ENCODE results near the gene AMIGO1.

The AMIGO1 gene

DNA sequence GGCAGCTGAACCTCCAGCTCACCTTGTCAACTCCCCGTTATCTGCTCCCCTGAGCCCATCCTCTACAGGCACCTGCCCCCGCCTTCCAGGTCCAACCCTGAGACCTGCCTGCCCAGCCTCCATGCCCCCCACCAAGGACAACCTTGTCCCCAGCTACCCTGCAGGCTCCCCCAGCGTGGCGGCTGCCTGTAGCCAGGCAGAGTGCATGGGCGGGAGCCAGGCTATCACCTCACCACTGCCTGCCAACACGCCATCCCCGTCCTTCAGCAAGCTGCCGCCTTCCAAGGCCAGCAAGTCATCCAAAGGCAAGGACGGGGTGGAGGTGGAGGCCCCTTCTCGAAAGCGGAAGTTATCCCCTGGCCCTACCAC lies 18.6 kb downstream of the AMIGO1 start:
- TF ChIP-seq MAX (IDR thresholded peaks at IDR 0.05) (no peak), YY1 (IDR thresholded peaks at IDR 0.05; ENCODE audit: low read depth) (no peak), CREB1 (IDR thresholded peaks at IDR 0.05; ENCODE audit: low read depth) (no peak), USF1 (IDR thresholded peaks at IDR 0.05) (no peak), TAF1 (IDR thresholded peaks at IDR 0.05; ENCODE audit: low read depth) (no peak), EGR1 (IDR thresholded peaks at IDR 0.05) (no peak)
- TF ChIP-seq, protein P1, sequence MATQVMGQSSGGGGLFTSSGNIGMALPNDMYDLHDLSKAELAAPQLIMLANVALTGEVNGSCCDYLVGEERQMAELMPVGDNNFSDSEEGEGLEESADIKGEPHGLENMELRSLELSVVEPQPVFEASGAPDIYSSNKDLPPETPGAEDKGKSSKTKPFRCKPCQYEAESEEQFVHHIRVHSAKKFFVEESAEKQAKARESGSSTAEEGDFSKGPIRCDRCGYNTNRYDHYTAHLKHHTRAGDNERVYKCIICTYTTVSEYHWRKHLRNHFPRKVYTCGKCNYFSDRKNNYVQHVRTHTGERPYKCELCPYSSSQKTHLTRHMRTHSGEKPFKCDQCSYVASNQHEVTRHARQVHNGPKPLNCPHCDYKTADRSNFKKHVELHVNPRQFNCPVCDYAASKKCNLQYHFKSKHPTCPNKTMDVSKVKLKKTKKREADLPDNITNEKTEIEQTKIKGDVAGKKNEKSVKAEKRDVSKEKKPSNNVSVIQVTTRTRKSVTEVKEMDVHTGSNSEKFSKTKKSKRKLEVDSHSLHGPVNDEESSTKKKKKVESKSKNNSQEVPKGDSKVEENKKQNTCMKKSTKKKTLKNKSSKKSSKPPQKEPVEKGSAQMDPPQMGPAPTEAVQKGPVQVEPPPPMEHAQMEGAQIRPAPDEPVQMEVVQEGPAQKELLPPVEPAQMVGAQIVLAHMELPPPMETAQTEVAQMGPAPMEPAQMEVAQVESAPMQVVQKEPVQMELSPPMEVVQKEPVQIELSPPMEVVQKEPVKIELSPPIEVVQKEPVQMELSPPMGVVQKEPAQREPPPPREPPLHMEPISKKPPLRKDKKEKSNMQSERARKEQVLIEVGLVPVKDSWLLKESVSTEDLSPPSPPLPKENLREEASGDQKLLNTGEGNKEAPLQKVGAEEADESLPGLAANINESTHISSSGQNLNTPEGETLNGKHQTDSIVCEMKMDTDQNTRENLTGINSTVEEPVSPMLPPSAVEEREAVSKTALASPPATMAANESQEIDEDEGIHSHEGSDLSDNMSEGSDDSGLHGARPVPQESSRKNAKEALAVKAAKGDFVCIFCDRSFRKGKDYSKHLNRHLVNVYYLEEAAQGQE (IDR thresholded peaks at IDR 0.05; ENCODE audit: low read depth), result no peak

GRCh38 chr1:109490029-109490933 lies 19.2 kb downstream of the AMIGO1 start:
- TF ChIP-seq TEAD4 (IDR thresholded peaks at IDR 0.05) (no peak), RAD21 (IDR thresholded peaks at IDR 0.05; ENCODE audit: low read depth) (peak; percentile 42; the same call in 1 of the 2 replicates)

GRCh38 chr1:109488696-109489095 lies 20.8 kb downstream of the AMIGO1 start:
- no peak for TF ChIP-seq TAF1 (IDR thresholded peaks at IDR 0.05; ENCODE audit: low read depth)
- no peak for TF ChIP-seq RAD21 (IDR thresholded peaks at IDR 0.05; ENCODE audit: low read depth)
- no peak for TF ChIP-seq YY1 (IDR thresholded peaks at IDR 0.05; ENCODE audit: low read depth)
- TF ChIP-seq EGR1 (IDR thresholded peaks at IDR 0.05), result no peak
- no peak for TF ChIP-seq CREB1 (IDR thresholded peaks at IDR 0.05; ENCODE audit: low read depth)
- TF ChIP-seq NFIC (IDR thresholded peaks at IDR 0.05), result no peak

GRCh38 chr1:109488201-109488600 lies 21.3 kb downstream of the AMIGO1 start:
- TF ChIP-seq CEBPB (IDR thresholded peaks at IDR 0.05) (no peak), MAX (IDR thresholded peaks at IDR 0.05) (no peak), USF1 (IDR thresholded peaks at IDR 0.05) (no peak), TCF12 (IDR thresholded peaks at IDR 0.05; ENCODE audit: low read depth) (no peak), TAF1 (IDR thresholded peaks at IDR 0.05; ENCODE audit: low read depth) (no peak), NFIC (IDR thresholded peaks at IDR 0.05) (no peak), EGR1 (IDR thresholded peaks at IDR 0.05) (no peak), RAD21 (IDR thresholded peaks at IDR 0.05; ENCODE audit: low read depth) (no peak), YY1 (IDR thresholded peaks at IDR 0.05; ENCODE audit: low read depth) (no peak), CREB1 (IDR thresholded peaks at IDR 0.05; ENCODE audit: low read depth) (no peak), FOXM1 (IDR thresholded peaks at IDR 0.05; ENCODE audit: borderline replicate concordance, low read depth) (no peak), EP300 (IDR thresholded peaks at IDR 0.05; ENCODE audit: borderline replicate concordance) (no peak), TEAD4 (IDR thresholded peaks at IDR 0.05) (no peak), ZBTB7A (IDR thresholded peaks at IDR 0.05; ENCODE audit: low read depth) (no peak)
- TF ChIP-seq, protein P1 (IDR thresholded peaks at IDR 0.05; ENCODE audit: low read depth), result no peak

DNA sequence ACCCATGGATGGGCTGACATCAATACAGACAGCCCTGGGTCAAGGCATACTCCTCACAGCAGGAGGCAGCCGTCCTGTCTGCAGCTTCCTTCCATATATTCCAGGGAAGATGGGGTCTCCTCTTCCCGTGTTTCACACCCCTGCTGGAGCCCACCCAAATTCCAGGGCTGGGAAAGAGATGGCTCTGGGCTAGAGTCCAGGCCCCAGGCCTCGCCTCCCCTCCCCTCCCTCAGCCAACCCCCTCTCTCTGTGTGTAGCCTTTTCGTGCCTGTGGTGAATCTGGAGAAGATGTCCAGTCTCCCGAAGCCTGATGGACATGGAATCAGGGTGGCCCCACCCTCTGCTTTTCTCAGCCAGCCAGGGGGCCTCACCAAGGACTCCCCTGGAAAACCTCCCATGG lies 22.3 kb downstream of the AMIGO1 start:
- no peak for TF ChIP-seq EGR1 (IDR thresholded peaks at IDR 0.05)
- no peak for TF ChIP-seq ZBTB7A (IDR thresholded peaks at IDR 0.05; ENCODE audit: low read depth)
- no peak for TF ChIP-seq EP300 (IDR thresholded peaks at IDR 0.05; ENCODE audit: borderline replicate concordance)
- TF ChIP-seq USF1 (IDR thresholded peaks at IDR 0.05), result no peak
- no peak for TF ChIP-seq CEBPB (IDR thresholded peaks at IDR 0.05)
- no peak for TF ChIP-seq CREB1 (IDR thresholded peaks at IDR 0.05; ENCODE audit: low read depth)
- no peak for TF ChIP-seq TCF12 (IDR thresholded peaks at IDR 0.05; ENCODE audit: low read depth)
- TF ChIP-seq, protein P1 (IDR thresholded peaks at IDR 0.05; ENCODE audit: low read depth), result no peak
- no peak for TF ChIP-seq MAX (IDR thresholded peaks at IDR 0.05)
- TF ChIP-seq FOXM1 (IDR thresholded peaks at IDR 0.05; ENCODE audit: borderline replicate concordance, low read depth), result no peak
- no peak for TF ChIP-seq NFIC (IDR thresholded peaks at IDR 0.05)
- TF ChIP-seq TEAD4 (IDR thresholded peaks at IDR 0.05), result no peak
- no peak for TF ChIP-seq YY1 (IDR thresholded peaks at IDR 0.05; ENCODE audit: low read depth)
- TF ChIP-seq RAD21 (IDR thresholded peaks at IDR 0.05; ENCODE audit: low read depth), result no peak
- no peak for TF ChIP-seq TAF1 (IDR thresholded peaks at IDR 0.05; ENCODE audit: low read depth)

All from Ishikawa (cell line).